GM19043 (cell line): Measurements from ENCODE around the gene SNRNP200.

ENCODE experiments used
- ATAC-seq: cut with Tn5 transposase; IDR thresholded peaks from one replicate; pipeline ENCODE4 v1.9.1; 2021; ENCODE audit warnings: low read depth; ENCODE audit not compliant: unreplicated experiment

SNRNP200 gene

GRCh38 chr2:96253006-96253405 is 52.3 kb downstream of the SNRNP200 start:
- ATAC-seq, result no peak

- ATAC-seq, result no peak
These were observed 52.8 kb downstream of the SNRNP200 start for GRCh38 chr2:96252526-96252925.

GRCh38 chr2:96251721-96252292 is 53.5 kb downstream of the SNRNP200 start:
- ATAC-seq, result no peak

- ATAC-seq, result no peak
These were observed 55.2 kb downstream of the SNRNP200 start for GRCh38 chr2:96250188-96250587.

DNA sequence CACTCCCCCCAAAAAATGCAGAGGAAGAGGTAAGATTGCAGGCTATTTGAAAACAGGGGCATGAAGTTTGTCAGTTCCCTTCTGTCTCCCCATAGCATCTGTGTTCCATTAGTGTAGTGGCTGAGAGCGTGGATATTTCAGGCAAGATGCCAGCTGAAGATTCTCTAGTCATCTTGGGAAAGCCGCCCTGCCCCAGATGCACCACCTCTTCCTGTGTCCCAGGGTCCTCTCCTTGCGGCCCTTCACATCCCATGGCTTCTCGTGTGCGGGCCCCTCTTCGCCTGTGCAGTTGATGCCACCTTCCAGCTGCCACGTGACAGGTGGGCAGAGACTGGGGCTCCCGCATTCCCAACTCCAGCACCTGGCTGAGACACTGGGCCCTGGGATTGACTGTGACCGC is 55.7 kb downstream of the SNRNP200 start:
- ATAC-seq, result no peak

- no peak for ATAC-seq
These were observed 56.7 kb downstream of the SNRNP200 start for GRCh38 chr2:96248624-96249023.

GRCh38 chr2:96247896-96248295 is 57.5 kb downstream of the SNRNP200 start:
- no peak for ATAC-seq

GRCh38 chr2:96247009-96247408 is 58.3 kb downstream of the SNRNP200 start:
- ATAC-seq, result no peak

DNA sequence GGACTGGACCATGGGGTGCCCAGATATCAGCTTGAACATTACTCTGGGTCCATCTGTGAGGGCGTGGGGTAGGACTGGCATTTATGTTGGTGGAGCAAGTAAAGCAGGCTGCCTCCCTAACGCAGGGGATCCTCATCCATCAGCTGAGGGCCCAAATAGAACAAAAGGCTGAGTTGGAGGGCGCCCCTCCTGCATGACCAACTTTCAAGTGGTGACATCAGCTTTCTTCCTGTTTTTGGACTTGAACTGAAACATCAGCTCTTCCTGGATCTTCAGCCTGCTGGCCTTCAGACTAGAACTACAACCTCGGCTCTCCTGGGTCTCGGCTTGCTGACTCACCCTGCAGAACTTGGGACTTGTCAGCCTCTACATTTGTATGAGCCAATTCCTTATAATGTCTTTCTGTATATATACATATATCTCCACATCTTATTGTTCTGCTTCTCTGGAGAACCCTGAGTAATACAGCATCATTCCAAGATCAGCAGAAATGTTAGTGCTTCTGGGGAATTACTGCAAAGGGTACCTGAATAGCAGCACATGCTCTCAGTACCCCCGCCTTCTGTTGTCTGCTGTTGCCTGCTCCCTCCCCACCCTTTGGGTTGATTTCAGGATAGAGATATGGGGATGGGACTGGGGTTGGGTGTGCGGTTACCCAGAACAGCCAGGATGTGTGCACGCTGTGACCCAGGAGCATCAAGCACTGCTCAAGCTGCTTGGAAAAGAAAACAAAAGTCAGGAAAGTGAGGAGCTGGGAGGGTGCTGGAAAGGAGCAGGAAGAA is 59.5 kb downstream of the SNRNP200 start:
- no peak for ATAC-seq

DNA sequence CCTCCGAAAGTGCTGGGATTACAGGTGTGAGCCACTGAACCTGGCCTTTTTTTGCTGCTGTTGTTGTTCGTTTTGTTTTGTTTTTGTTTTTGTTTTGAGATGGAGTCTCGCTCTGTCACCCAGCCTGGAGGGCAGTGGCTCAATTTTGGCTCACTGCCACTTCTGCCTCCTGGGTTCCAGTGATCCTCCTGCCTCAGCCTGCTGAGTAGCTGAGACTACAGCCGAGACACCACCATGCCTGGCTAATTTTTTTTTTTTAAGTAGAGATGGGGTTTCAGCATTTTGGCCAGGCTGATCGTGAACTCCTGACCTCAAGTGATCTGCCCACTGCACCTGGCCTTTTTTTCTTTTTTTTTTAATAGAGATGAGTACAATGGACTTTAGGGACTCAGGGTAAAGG is 61.5 kb downstream of the SNRNP200 start:
- ATAC-seq, result no peak

GRCh38 chr2:96241900-96242611 is 63.3 kb downstream of the SNRNP200 start:
- ATAC-seq, result peak; percentile 83

DNA sequence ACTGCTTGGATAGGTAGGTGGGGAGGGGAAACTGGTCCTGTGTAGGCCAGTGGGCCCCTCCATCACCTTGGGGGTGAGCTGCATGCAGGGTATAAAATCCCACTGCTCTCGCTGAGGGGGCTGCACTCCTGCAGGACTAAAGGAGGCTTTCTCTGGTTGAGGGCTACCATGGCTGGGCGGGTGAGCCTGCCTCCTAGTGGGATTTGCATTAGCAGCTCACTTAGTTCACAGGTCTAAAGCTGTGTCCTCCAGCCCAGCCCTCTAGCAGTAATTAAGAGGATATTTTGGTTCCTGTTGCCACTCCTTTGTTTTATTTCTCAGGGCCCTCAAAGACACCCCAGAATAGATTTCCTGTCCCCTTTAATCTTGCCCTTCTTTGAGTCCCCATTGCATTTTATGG is 64.1 kb downstream of the SNRNP200 start:
- no peak for ATAC-seq

GRCh38 chr2:96240341-96241038 is 64.9 kb downstream of the SNRNP200 start:
- no peak for ATAC-seq

DNA sequence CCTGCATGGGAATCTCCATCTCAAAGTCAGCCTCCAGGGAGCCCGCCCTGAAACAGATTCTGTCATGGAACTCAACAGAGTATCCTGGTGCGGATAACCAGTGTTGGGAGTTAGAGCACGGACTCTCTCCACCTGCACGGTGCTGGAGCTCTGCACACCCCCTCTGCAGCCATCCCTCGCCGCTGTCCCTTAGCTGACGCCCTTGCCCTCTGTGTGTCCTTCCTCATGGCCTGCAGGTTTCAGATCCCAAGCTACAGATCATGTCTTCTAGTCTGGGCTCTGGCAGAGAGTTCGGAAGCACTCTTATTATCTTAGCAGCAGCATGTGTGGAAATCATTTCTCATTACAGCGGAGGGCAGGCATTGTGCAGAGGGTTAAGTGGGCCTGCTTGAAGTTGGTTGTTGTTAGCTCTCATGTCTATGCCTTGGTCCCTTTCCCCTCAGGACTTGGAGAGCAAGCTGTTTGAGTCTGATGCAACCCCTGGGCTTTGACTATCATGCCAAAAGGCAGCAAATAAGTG is 65.5 kb downstream of the SNRNP200 start:
- ATAC-seq, result no peak

DNA sequence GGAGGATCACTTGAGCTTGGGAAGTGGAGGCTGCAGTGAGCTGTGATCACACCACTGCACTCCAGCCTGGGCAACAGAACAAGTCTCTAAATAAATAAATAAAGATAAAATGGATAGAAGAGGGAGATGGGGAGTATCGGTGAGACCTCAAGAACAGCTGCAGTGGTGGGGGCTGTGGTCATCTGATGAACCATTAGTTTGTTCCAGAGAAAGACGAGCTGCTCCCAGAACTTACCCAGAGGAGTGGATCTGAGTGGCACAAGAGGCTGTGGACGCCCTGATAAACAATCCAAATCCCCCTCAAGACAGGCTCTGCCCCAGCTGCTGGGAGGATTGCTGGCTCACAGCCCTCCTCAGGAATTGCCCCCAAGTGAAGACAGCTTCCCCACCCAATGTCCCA is 66.3 kb downstream of the SNRNP200 start:
- ATAC-seq, result no peak

DNA sequence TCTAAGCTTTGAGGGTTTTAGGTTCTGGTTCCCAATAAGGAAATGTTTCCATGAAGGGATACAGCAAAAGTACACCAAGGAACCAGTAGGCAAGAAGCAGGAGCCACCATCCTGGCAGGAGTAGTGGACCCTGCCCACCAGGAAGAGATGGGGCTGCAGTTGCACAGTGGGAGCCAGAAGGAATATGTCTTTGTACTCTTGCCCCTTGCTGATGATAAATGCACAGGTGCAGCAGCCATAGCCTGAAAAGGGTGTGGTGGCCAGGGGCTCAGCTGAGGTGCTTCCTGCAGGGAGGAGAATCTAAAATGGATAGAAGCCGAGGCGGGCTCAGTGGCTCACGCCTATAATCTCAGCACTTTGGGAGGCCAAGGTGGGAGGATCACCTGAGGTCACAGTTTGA is 67.1 kb downstream of the SNRNP200 start:
- ATAC-seq, result no peak

GRCh38 chr2:96236882-96237281 is 68.5 kb downstream of the SNRNP200 start:
- ATAC-seq, result no peak

- ATAC-seq, result peak; percentile 94
These were observed 71.4 kb downstream of the SNRNP200 start for GRCh38 chr2:96233880-96234316.

DNA sequence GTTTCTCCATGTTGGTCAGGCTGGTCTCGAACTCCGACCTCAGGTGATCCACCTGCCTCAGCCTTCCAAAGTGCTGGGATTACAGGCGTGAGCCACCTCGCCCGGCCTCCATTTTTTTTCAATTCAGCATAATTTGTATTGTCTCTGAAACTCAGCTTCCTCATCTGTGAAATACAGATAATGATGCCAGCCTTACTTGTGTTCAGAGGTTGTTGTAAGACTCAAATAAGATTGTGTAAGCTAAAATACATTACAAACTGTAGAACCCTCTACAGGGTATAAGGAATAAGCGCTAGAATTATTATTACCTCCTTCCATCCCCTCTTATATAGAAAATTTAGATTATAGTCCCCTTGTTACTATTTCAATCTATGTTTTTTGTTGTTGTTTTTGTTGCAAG is 71.9 kb downstream of the SNRNP200 start:
- no peak for ATAC-seq

DNA sequence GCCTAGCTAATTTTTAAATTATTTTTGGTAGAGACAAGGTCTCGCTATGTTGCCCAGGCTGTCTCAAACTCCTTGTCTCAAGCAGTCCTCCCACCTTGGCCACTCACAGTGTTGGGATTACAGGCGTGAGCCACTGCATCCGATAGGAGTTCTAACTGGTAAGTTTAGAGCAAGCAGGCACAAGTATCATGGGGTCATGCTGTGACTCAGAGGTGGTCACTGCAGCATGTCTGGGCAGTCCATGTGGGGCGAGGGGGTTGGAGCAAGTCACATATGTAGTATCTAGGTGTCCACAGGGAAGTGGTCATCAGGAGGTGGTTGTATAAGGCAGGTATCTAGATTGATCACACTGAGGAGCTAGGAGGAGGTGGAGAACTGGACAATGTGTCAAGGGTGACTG is 74.0 kb downstream of the SNRNP200 start:
- no peak for ATAC-seq

GRCh38 chr2:96225016-96225533 is 80.3 kb downstream of the SNRNP200 start:
- ATAC-seq, result peak; percentile 70
